T-helper 1 cell treated with Interleukin-12 subunit alpha and Interleukin-12 subunit beta and Interleukin-4 antibody, amounts not matched to agents 30 μg/mL and 1 μg/mL, for 36 hours (primary cell): ENCODE data around the gene PCSK6.
A peak's percentile ranks its signal among the peaks of the same experiment; 100 is the strongest.

ENCODE experiments used
- H3K27ac Mint-ChIP-seq: one replicate; pipeline ENCODE4 v1.8.0; 2021; ENCODE audit warnings: mild to moderate bottlenecking, mixed read lengths
- H3K27me3 Mint-ChIP-seq: one replicate; pipeline ENCODE4 v1.8.0; 2021; ENCODE audit warnings: low read depth, mixed read lengths
- H3K36me3 Mint-ChIP-seq: one replicate; pipeline ENCODE4 v1.8.0; 2021; ENCODE audit warnings: low read depth, mixed read lengths
- H3K4me1 Mint-ChIP-seq: one replicate; pipeline ENCODE4 v1.8.0; 2021; ENCODE audit warnings: low read depth, mixed read lengths
- H3K4me3 Mint-ChIP-seq: one replicate; pipeline ENCODE4 v1.8.0; 2021; ENCODE audit warnings: mild to moderate bottlenecking, moderate library complexity, mixed read lengths
- H3K9me3 Mint-ChIP-seq: one replicate; pipeline ENCODE4 v1.8.0; 2021; ENCODE audit warnings: mixed read lengths

Gene PCSK6

DNA sequence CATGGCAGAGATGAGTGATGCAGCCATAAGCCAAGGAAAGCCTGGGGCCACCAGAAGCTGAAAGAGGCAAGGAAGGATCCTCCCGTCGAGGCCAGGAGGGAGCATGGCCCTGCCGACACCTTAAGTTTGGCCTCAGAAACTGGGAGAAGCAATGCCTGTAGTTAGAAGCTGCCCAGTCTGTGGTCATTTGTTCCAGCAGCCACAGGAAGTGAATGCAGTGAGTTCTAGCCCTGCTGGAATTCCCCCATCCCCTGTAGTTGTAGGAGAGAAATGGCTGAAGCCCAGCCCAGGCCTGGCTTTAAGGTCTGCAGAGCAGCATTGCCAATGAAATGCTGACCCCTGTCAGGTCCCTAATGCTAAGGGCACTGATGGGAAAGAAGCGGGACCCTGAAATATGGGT lies 225.5 kb downstream of the PCSK6 start:
- Mint-ChIP-seq H3K9me3 (no peaks in the 10 kb centered on the region), H3K4me3 (no peak overlapping the region), H3K27ac (peak overlapping the region; percentile 0), H3K36me3 (peaks cover 2% of the 10 kb centered on the region), H3K4me1 (peaks cover 6% of the 10 kb centered on the region), H3K27me3 (peaks cover 10% of the 10 kb centered on the region)

GRCh38 chr15:101262551-101262950 lies 227.0 kb downstream of the PCSK6 start:
- Mint-ChIP-seq H3K9me3 (no peaks in the 10 kb centered on the region), H3K27me3 (peaks cover 16% of the 10 kb centered on the region), H3K4me1 (peaks cover 8% of the 10 kb centered on the region), H3K27ac (no peak overlapping the region), H3K36me3 (no peaks in the 10 kb centered on the region), H3K4me3 (no peak overlapping the region)

DNA sequence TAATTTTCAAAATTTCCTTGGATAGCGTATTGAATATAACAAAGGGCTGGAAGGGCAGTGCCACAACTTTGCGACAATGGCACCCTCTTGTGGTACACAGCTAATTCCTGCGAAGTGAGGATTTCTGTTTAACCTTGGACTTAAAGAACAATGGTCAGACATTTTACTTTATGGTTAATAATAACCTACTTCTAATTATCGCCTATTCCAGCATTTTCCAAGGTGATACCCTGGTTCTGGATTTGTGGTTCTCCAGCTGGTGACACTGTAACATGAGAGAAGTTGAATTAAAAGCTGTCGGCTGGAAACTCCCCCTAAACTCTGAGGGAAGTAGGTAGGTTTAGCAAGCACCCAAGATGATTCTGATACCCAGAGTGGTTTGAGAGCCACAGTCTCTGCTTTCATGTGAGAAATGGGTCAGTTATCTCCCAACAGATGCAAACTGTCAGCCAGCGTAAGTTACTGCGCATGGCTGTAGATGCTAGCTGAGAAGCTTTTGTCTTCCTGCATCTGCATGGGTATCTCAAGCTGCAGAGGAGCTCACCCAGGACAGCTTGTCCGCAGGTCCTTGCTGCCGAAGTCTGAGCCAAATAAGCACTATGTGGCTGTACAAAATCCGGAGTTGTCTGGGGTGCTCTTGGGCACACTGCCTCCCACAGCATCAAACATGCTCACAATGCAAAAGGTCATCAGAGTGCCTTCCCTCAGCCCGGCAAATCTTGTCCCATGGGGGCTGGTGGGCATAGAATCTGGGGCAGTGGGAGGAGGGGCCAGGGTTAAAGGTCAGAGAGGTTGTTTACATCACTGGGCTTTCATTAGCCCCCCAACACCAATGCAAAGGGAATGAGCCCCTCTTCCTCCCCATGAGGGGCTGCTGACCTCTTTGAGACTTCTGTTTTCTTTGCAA lies 231.0 kb downstream of the PCSK6 start:
- peaks cover 16% of the 10 kb centered on the region for H3K27me3 Mint-ChIP-seq
- H3K27ac Mint-ChIP-seq = no peak overlapping the region
- peaks cover 15% of the 10 kb centered on the region for H3K4me1 Mint-ChIP-seq
- H3K9me3 Mint-ChIP-seq = no peaks in the 10 kb centered on the region
- no peaks in the 10 kb centered on the region for H3K36me3 Mint-ChIP-seq
- H3K4me3 Mint-ChIP-seq = no peak overlapping the region

GRCh38 chr15:101256757-101257156 lies 232.8 kb downstream of the PCSK6 start:
- peaks cover 16% of the 10 kb centered on the region for H3K27me3 Mint-ChIP-seq
- H3K36me3 Mint-ChIP-seq = no peaks in the 10 kb centered on the region
- peaks cover 24% of the 10 kb centered on the region for H3K4me1 Mint-ChIP-seq
- H3K27ac Mint-ChIP-seq = no peak overlapping the region
- H3K4me3 Mint-ChIP-seq = no peak overlapping the region
- no peaks in the 10 kb centered on the region for H3K9me3 Mint-ChIP-seq

- H3K4me3 Mint-ChIP-seq = no peak overlapping the region
- peaks cover 24% of the 10 kb centered on the region for H3K4me1 Mint-ChIP-seq
- peaks cover 16% of the 10 kb centered on the region for H3K27me3 Mint-ChIP-seq
- H3K9me3 Mint-ChIP-seq = no peaks in the 10 kb centered on the region
- H3K27ac Mint-ChIP-seq = no peak overlapping the region
- H3K36me3 Mint-ChIP-seq = no peaks in the 10 kb centered on the region
Measured at GRCh38 chr15:101255615-101256241, 233.8 kb downstream of the PCSK6 start.

- H3K36me3 Mint-ChIP-seq = peaks cover 4% of the 10 kb centered on the region
- peaks cover 31% of the 10 kb centered on the region for H3K4me1 Mint-ChIP-seq
- peaks cover 14% of the 10 kb centered on the region for H3K27me3 Mint-ChIP-seq
- H3K9me3 Mint-ChIP-seq = no peaks in the 10 kb centered on the region
- H3K4me3 Mint-ChIP-seq = no peak overlapping the region
- no peak overlapping the region for H3K27ac Mint-ChIP-seq
Measured at GRCh38 chr15:101255051-101255395, 234.5 kb downstream of the PCSK6 start.

GRCh38 chr15:101254157-101255050 lies 235.1 kb downstream of the PCSK6 start:
- Mint-ChIP-seq H3K27ac (no peak overlapping the region), H3K4me1 (peaks cover 37% of the 10 kb centered on the region), H3K4me3 (no peak overlapping the region), H3K9me3 (no peaks in the 10 kb centered on the region), H3K27me3 (peaks cover 10% of the 10 kb centered on the region), H3K36me3 (peaks cover 6% of the 10 kb centered on the region)
